H9 (cell line): Measurements from ENCODE around the gene ZNF547. TPM values are rescaled to one million over a fixed set of nuclear protein-coding genes. Genes with fewer than 3 reads are reported as not detected.

Experiments used
- DNase-seq: peaks from one replicate; pipeline ENCODE4 v3.0.0-alpha.2; 2017
- H2AFZ ChIP-seq: one replicate; pipeline ENCODE4 v1.6.1; 2013; ENCODE audit warnings: mild to moderate bottlenecking, low read length, control low read depth, moderate library complexity
- H2AK5ac ChIP-seq: 2 replicates; pipeline ENCODE4 v1.6.1; 2013; ENCODE audit warnings: low read length, control low read depth, mixed read lengths; ENCODE audit not compliant: insufficient read length
- H2BK120ac ChIP-seq: one replicate; pipeline ENCODE4 v1.6.1; 2013; ENCODE audit warnings: low read depth, mild to moderate bottlenecking, low read length, control low read depth, inconsistent platforms; ENCODE audit not compliant: poor library complexity, severe bottlenecking
- H2BK12ac ChIP-seq: 2 replicates; pipeline ENCODE4 v1.6.1; 2013; ENCODE audit warnings: low read length, control low read depth, mixed read lengths, low read depth; ENCODE audit not compliant: insufficient read length
- H2BK15ac ChIP-seq: 2 replicates; pipeline ENCODE4 v1.6.1; 2013; ENCODE audit warnings: low read depth, low read length, control low read depth
- H2BK20ac ChIP-seq: one replicate; pipeline ENCODE4 v1.6.1; 2013; ENCODE audit warnings: low read depth, mild to moderate bottlenecking, low read length, control low read depth, inconsistent platforms; ENCODE audit not compliant: poor library complexity, severe bottlenecking
- H2BK5ac ChIP-seq: 2 replicates; pipeline ENCODE4 v1.6.1; 2013; ENCODE audit warnings: low read length, control low read depth, mixed read lengths; ENCODE audit not compliant: insufficient read length
- H3K14ac ChIP-seq: 2 replicates; pipeline ENCODE4 v1.6.1; 2013; ENCODE audit warnings: low read length, control low read depth; ENCODE audit not compliant: insufficient read depth
- H3K18ac ChIP-seq: 2 replicates; pipeline ENCODE4 v1.6.1; 2013; ENCODE audit warnings: low read depth, mild to moderate bottlenecking, mixed read lengths, low read length, control low read depth; ENCODE audit not compliant: insufficient read length
- H3K23ac ChIP-seq: 2 replicates; pipeline ENCODE4 v1.6.1; 2013; ENCODE audit warnings: low read length, control low read depth, mixed read lengths, low read depth; ENCODE audit not compliant: insufficient read length
- H3K23me2 ChIP-seq: 2 replicates; pipeline ENCODE4 v1.6.1; 2013; ENCODE audit warnings: low read depth, mild to moderate bottlenecking, mixed read lengths, low read length, control low read depth; ENCODE audit not compliant: insufficient read length, poor library complexity, severe bottlenecking
- H3K27ac ChIP-seq: 2 replicates; pipeline ENCODE4 v1.5.1; 2013; ENCODE audit warnings: low read length, control low read depth, mixed read lengths, low read depth; ENCODE audit not compliant: insufficient read length
- H3K27me3 ChIP-seq: 2 replicates; pipeline ENCODE4 v1.6.1; 2013; ENCODE audit warnings: low read length, control low read depth, inconsistent platforms; ENCODE audit not compliant: insufficient read depth
- H3K4ac ChIP-seq: 2 replicates; pipeline ENCODE4 v1.6.1; 2013; ENCODE audit warnings: low read depth, mild to moderate bottlenecking, control low read depth, inconsistent platforms, low read length, moderate library complexity
- H3K4me1 ChIP-seq: 2 replicates; pipeline ENCODE4 v1.6.1; 2013; ENCODE audit warnings: low read length, control low read depth, inconsistent platforms; ENCODE audit not compliant: insufficient read depth
- H3K4me2 ChIP-seq: 2 replicates; pipeline ENCODE4 v1.6.1; 2013; ENCODE audit warnings: low read length, control low read depth, mixed read lengths; ENCODE audit not compliant: insufficient read length, insufficient read depth
- H3K56ac ChIP-seq: 2 replicates; pipeline ENCODE4 v1.6.1; 2013; ENCODE audit warnings: low read depth, mild to moderate bottlenecking, mixed read lengths, low read length, control low read depth; ENCODE audit not compliant: insufficient read length
- H3K79me1 ChIP-seq: 2 replicates; pipeline ENCODE4 v1.6.1; 2013; ENCODE audit warnings: low read depth, mild to moderate bottlenecking, moderate library complexity, low read length, control low read depth, inconsistent platforms; ENCODE audit not compliant: insufficient read depth, poor library complexity, severe bottlenecking
- H3K79me2 ChIP-seq: 2 replicates; pipeline ENCODE4 v1.6.1; 2013; ENCODE audit warnings: low read length, control low read depth, inconsistent platforms; ENCODE audit not compliant: insufficient read depth
- H3K9ac ChIP-seq: 2 replicates; pipeline ENCODE4 v1.6.1; 2013; ENCODE audit warnings: low read length, control low read depth, mixed read lengths; ENCODE audit not compliant: insufficient read length; ENCODE audit errors: extremely low read depth
- H3K9me3 ChIP-seq: one replicate; pipeline ENCODE4 v1.6.1; 2013; ENCODE audit warnings: low read depth, low read length, inconsistent platforms; ENCODE audit not compliant: control insufficient read depth
- H3T11ph ChIP-seq: one replicate; pipeline ENCODE4 v1.6.1; 2013; ENCODE audit warnings: mild to moderate bottlenecking, low read length, control low read depth, inconsistent platforms
- H4K20me1 ChIP-seq: one replicate; pipeline ENCODE4 v1.6.1; 2013; ENCODE audit not compliant: control insufficient read depth, insufficient read length, insufficient read depth
- H4K5ac ChIP-seq: 2 replicates; pipeline ENCODE4 v1.6.1; 2013; ENCODE audit warnings: low read depth, mild to moderate bottlenecking, mixed read lengths, low read length, control low read depth; ENCODE audit not compliant: insufficient read length
- H4K8ac ChIP-seq: replicated peaks from 2 replicates; pipeline ENCODE4 v1.6.1; 2013; ENCODE audit warnings: low read length, control low read depth, mixed read lengths, low read depth; ENCODE audit not compliant: insufficient read length
- H4K91ac ChIP-seq: 2 replicates; pipeline ENCODE4 v1.6.1; 2013; ENCODE audit warnings: low read depth, mild to moderate bottlenecking, moderate library complexity, mixed read lengths, low read length, control low read depth; ENCODE audit not compliant: insufficient read length
- H3K27ac Mint-ChIP-seq, 3 experiments: 2 replicates in 2 of 3; 3 replicates in 1 of 3; pipeline ENCODE4 v1.8.0; 2020 to 2021; ENCODE audit warnings: mixed read lengths in 3 of 3, mild to moderate bottlenecking in 1 of 3, moderate library complexity in 1 of 3
- H3K27me3 Mint-ChIP-seq: 2 replicates; pipeline ENCODE4 v1.8.0; 2021; ENCODE audit warnings: low read depth, mild to moderate bottlenecking, moderate library complexity, mixed read lengths
- H3K36me3 Mint-ChIP-seq, 3 experiments: 2 replicates in 2 of 3; 3 replicates in 1 of 3; pipeline ENCODE4 v1.8.0; 2020 to 2021; ENCODE audit warnings: low read depth in 3 of 3, mixed read lengths in 3 of 3; ENCODE audit not compliant: insufficient read depth in 1 of 3
- H3K4me1 Mint-ChIP-seq, 2 experiments: 2 replicates each; pipeline ENCODE4 v1.8.0; 2020; ENCODE audit warnings: mixed read lengths in 2 of 2
- H3K4me3 Mint-ChIP-seq, 2 experiments: 2 replicates in 1 of 2; 3 replicates in 1 of 2; pipeline ENCODE4 v1.8.0; 2020 to 2021; ENCODE audit warnings: mild to moderate bottlenecking in 2 of 2, mixed read lengths in 2 of 2, moderate library complexity in 1 of 2
- H3K9me3 Mint-ChIP-seq, 2 experiments: 2 replicates in 1 of 2; 3 replicates in 1 of 2; pipeline ENCODE4 v1.8.0; 2020; ENCODE audit warnings: mild to moderate bottlenecking in 2 of 2, mixed read lengths in 2 of 2, moderate library complexity in 1 of 2
- WGBS: extraction: QIAGEN DNeasy Blood & Tissue Kit; methylation state at CpG from one replicate; pipeline ENCODE4 v1.1.7; 2013; ENCODE audit warnings: missing lambda C conversion rate, low lambda C conversion rate, mixed read lengths; ENCODE audit not compliant: insufficient read length; ENCODE audit errors: extremely low coverage; 5-methylcytosine and 5-hydroxymethylcytosine counted together
- total RNA-seq: library from RNA; stranded (reverse); gene quantifications from 2 replicates; pipeline ENCODE4 v1.2.1, GENCODE V29; 2021
- TF ChIP-seq, protein P1 (sequence below): fragments of 200-600 bp; sonication (generic); conservative IDR thresholded peaks from 3 replicates; pipeline ENCODE4 v1.8.0; 2021; ENCODE audit warnings: antibody characterized with exemption, mild to moderate bottlenecking

ZNF547 gene
- total RNA-seq, 1 experiment from 2014 or later: 3.8 TPM

DNA sequence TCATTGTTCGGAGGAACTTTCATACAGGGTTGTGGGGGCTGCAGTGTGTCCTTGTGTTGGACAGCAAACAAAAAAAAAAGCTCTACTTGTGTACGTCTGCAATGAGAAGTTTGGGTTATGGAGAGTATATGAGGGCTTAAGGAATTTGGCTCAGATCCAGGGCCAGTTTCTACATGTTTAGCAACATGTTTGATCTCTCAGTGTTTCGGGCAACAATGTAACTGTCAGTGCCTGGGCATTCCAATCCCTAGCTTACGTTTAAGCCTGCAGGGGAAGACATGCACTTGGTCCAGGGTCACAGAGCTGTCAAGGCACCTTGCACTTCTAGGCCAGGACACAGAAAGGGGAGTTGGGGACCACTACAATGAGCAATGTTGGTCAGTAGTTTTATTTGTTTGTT is 29.2 kb upstream of the ZNF547 start:
- Histone ChIP-seq H2BK20ac (no peak overlapping the region), H3K79me1 (no peaks in the 10 kb centered on the region), H2BK5ac (no peak overlapping the region), H3K56ac (no peak overlapping the region), H3K9ac (no peak overlapping the region), H3K23ac (no peak overlapping the region), H3T11ph (no peak overlapping the region), H3K14ac (no peak overlapping the region), H3K4me1 (no peaks in the 10 kb centered on the region), H4K20me1 (no peaks in the 10 kb centered on the region), H3K79me2 (no peaks in the 10 kb centered on the region), H3K9me3 (no peaks in the 10 kb centered on the region), H4K91ac (no peak overlapping the region), H3K27me3 (no peaks in the 10 kb centered on the region), H2BK15ac (no peak overlapping the region), H3K23me2 (no peaks in the 10 kb centered on the region), H3K18ac (no peak overlapping the region), H3K4ac (no peak overlapping the region), H3K4me2 (no peak overlapping the region), H2AFZ (no peak overlapping the region), H4K5ac (no peak overlapping the region), H2AK5ac (no peak overlapping the region), H2BK12ac (no peak overlapping the region), H3K27ac (no peak overlapping the region), H4K8ac (no peak overlapping the region), H2BK120ac (no peak overlapping the region)
- H3K36me3 Mint-ChIP-seq: peaks cover 1 to 5% (median 2%) of the 10 kb centered on the region in 3 experiments; a peak in 5 of 7 replicates
- no peaks in the 10 kb centered on the region for H3K9me3 Mint-ChIP-seq
- H3K4me3 Mint-ChIP-seq: no peak overlapping the region
- no peaks in the 10 kb centered on the region; the same call in 1 of the 2 replicates for H3K27me3 Mint-ChIP-seq
- WGBS: no CpG with 5 or more reads among the region's 4 CpGs
- no peaks in the 10 kb centered on the region; a peak in 1 of 4 replicates for H3K4me1 Mint-ChIP-seq
- DNase-seq: no peak
- no peak overlapping the region for H3K27ac Mint-ChIP-seq
- TF ChIP-seq, protein P1, sequence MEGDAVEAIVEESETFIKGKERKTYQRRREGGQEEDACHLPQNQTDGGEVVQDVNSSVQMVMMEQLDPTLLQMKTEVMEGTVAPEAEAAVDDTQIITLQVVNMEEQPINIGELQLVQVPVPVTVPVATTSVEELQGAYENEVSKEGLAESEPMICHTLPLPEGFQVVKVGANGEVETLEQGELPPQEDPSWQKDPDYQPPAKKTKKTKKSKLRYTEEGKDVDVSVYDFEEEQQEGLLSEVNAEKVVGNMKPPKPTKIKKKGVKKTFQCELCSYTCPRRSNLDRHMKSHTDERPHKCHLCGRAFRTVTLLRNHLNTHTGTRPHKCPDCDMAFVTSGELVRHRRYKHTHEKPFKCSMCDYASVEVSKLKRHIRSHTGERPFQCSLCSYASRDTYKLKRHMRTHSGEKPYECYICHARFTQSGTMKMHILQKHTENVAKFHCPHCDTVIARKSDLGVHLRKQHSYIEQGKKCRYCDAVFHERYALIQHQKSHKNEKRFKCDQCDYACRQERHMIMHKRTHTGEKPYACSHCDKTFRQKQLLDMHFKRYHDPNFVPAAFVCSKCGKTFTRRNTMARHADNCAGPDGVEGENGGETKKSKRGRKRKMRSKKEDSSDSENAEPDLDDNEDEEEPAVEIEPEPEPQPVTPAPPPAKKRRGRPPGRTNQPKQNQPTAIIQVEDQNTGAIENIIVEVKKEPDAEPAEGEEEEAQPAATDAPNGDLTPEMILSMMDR: no peak
